Measurements from ENCODE around the gene ZC3H6.

ZC3H6 gene

DNA sequence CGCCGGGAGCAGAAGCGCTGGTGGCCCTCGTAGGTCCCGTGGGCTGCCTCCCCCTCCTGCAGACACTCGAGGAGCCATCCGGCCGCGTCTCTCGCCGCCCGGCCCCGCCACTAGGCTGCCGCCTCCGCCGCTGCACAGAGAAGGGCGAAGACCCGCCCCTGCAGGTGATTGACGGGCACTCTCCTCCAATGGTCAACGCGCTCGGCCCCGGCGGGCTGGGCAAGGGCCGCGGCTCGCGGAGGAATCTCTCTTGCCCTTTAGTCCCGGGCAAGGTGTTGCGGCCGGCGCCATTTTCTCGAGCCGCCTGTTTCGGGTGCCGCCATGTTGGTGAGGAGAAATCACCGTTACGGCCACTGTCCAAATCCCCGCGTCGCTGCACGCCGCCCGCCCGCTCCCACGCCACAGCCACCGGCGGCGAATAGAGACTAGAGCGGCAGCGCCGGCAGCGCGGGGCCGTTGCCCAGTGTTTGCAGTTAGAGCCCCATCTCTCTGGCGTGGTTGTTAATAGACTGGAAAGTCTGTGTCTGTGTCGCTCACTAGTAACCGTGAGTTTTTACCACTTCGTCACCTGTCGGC lies at the start of gene ZC3H6 (continued):
- peak; percentile 49; the same call in 1 of the 2 replicates for TF ChIP-seq GLIS1 (tag by site-specific recombination; IDR thresholded peaks at IDR 0.05)
- TF ChIP-seq SETDB1 (IDR thresholded peaks at IDR 0.05; ENCODE audit: insufficient read length, low read length), result no peak
- TF ChIP-seq, protein P1, sequence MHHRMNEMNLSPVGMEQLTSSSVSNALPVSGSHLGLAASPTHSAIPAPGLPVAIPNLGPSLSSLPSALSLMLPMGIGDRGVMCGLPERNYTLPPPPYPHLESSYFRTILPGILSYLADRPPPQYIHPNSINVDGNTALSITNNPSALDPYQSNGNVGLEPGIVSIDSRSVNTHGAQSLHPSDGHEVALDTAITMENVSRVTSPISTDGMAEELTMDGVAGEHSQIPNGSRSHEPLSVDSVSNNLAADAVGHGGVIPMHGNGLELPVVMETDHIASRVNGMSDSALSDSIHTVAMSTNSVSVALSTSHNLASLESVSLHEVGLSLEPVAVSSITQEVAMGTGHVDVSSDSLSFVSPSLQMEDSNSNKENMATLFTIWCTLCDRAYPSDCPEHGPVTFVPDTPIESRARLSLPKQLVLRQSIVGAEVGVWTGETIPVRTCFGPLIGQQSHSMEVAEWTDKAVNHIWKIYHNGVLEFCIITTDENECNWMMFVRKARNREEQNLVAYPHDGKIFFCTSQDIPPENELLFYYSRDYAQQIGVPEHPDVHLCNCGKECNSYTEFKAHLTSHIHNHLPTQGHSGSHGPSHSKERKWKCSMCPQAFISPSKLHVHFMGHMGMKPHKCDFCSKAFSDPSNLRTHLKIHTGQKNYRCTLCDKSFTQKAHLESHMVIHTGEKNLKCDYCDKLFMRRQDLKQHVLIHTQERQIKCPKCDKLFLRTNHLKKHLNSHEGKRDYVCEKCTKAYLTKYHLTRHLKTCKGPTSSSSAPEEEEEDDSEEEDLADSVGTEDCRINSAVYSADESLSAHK (tag by site-specific recombination; IDR thresholded peaks at IDR 0.05), result peak; percentile 69
- no peak for TF ChIP-seq ZNF121 (tag by site-specific recombination; IDR thresholded peaks at IDR 0.05)

DNA sequence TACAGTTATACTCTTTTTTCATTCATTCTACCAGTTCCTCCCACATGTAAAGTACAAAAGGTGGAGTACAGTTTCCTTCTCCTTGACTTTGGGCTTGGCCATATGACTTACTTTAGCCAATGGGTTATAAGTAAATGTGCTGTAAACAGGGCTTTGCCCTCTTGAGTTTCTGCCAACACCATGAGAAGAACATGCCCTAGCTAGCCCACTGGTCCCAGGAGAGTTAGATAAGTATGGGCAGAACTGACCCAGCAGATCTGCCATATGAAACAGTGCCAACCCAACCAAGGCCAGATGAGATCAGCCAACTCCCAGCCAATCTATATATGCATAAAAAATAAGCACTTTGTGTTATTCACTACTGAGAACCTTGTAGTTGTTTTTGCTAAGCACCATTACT lies 46.0 kb upstream of the ZC3H6 start:
- H3K36me3 ChIP-seq (ENCODE audit: control insufficient read depth in 2 of 2, insufficient read depth in 1 of 2, low read length in 2 of 2), result peaks cover 20 to 23% of the 10 kb centered on the region in 2 experiments
- H3K4me3 ChIP-seq (ENCODE audit: low read depth, low read length), result no peak overlapping the region
- no peak overlapping the region for H3K27ac ChIP-seq (ENCODE audit: extremely low read depth, low read depth, low read length)
- no peaks in the 10 kb centered on the region for H3K4me1 ChIP-seq (ENCODE audit: control insufficient read depth, insufficient read depth, low read length)
- ChIA-PET POLR2A (no interaction called here), CTCF (interaction anchor here (0.6 kb wide), 1 partner anchor 349 kb away, joined by 6 read pairs; no protein-coding TSS in a partner anchor)
- TF ChIP-seq MYNN (tag by site-specific recombination; IDR thresholded peaks at IDR 0.05; ENCODE audit: borderline replicate concordance), result no peak
- 0 out of 2 replicates have a peak, but pooled peaks have one; percentile 48 for TF ChIP-seq ZNF600 (tag by site-specific recombination; IDR thresholded peaks at IDR 0.05)
- TF ChIP-seq, protein P2, sequence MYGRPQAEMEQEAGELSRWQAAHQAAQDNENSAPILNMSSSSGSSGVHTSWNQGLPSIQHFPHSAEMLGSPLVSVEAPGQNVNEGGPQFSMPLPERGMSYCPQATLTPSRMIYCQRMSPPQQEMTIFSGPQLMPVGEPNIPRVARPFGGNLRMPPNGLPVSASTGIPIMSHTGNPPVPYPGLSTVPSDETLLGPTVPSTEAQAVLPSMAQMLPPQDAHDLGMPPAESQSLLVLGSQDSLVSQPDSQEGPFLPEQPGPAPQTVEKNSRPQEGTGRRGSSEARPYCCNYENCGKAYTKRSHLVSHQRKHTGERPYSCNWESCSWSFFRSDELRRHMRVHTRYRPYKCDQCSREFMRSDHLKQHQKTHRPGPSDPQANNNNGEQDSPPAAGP (tag by site-specific recombination; IDR thresholded peaks at IDR 0.05), result no peak
- TF ChIP-seq ZNF366 (tag by site-specific recombination; conservative IDR thresholded peaks at IDR 0.05), result 0 out of 2 replicates have a peak, but pooled peaks have one; percentile 11
- TF ChIP-seq ZNF629 (tag by site-specific recombination; IDR thresholded peaks at IDR 0.05), result 0 out of 2 replicates have a peak, but pooled peaks have one; percentile 14
- TF ChIP-seq, protein P3, sequence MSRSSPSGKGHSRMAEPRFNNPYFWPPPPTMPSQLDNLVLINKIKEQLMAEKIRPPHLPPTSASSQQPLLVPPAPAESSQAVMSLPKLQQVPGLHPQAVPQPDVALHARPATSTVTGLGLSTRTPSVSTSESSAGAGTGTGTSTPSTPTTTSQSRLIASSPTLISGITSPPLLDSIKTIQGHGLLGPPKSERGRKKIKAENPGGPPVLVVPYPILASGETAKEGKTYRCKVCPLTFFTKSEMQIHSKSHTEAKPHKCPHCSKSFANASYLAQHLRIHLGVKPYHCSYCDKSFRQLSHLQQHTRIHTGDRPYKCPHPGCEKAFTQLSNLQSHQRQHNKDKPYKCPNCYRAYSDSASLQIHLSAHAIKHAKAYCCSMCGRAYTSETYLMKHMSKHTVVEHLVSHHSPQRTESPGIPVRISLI (tag by site-specific recombination; IDR thresholded peaks at IDR 0.05), result 0 out of 2 replicates have a peak, but pooled peaks have one; percentile 15
- H3K9me3 ChIP-seq (ENCODE audit: control insufficient read depth, insufficient read depth, low read depth, low read length), result no peaks in the 10 kb centered on the region

DNA sequence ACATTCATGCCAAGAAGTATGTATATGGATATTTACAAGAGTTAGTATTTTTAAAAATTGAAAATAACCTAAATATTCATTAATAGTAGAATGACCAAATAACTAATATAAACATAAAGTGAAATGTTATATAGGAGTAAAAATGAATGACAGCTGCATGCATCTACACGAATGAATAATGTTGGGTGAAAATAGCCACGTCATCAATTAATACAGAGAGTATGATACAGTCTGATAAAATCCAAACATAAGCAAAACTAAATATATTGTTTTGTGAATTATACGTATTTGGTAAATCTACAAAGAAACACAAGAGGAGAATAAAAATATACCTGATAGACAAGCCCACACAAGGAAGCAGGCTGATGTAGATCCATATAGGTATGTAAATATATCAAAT lies 45.0 kb upstream of the ZC3H6 start:
- POLR2A ChIA-PET, result no interaction called here

More for the DNA sequence above, 45.0 kb upstream of the ZC3H6 start:
- no peak overlapping the region for H3K27ac ChIP-seq (ENCODE audit: extremely low read depth, low read depth, low read length)
- no peak for TF ChIP-seq ZNF23 (tag by site-specific recombination; IDR thresholded peaks at IDR 0.05; ENCODE audit: borderline replicate concordance)
- TF ChIP-seq, protein P4, sequence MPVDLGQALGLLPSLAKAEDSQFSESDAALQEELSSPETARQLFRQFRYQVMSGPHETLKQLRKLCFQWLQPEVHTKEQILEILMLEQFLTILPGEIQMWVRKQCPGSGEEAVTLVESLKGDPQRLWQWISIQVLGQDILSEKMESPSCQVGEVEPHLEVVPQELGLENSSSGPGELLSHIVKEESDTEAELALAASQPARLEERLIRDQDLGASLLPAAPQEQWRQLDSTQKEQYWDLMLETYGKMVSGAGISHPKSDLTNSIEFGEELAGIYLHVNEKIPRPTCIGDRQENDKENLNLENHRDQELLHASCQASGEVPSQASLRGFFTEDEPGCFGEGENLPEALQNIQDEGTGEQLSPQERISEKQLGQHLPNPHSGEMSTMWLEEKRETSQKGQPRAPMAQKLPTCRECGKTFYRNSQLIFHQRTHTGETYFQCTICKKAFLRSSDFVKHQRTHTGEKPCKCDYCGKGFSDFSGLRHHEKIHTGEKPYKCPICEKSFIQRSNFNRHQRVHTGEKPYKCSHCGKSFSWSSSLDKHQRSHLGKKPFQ (tag by site-specific recombination; IDR thresholded peaks at IDR 0.05), result no peak
- TF ChIP-seq ZNF37A (tag by site-specific recombination; IDR thresholded peaks at IDR 0.05), result no peak
- no peak for TF ChIP-seq GLIS1 (tag by site-specific recombination; IDR thresholded peaks at IDR 0.05)
- TF ChIP-seq ZNF112 (tag by site-specific recombination; IDR thresholded peaks at IDR 0.05), result no peak
- TF ChIP-seq ZNF394 (tag by site-specific recombination; IDR thresholded peaks at IDR 0.05; ENCODE audit: borderline replicate concordance), result no peak
- TF ChIP-seq ZNF629 (tag by site-specific recombination; IDR thresholded peaks at IDR 0.05), result no peak
- TF ChIP-seq ZNF2 (tag by site-specific recombination; IDR thresholded peaks at IDR 0.05), result no peak
- no peak for TF ChIP-seq ZNF654 (tag by site-specific recombination; IDR thresholded peaks at IDR 0.05; ENCODE audit: low read depth)
- TF ChIP-seq SALL2 (tag by site-specific recombination; IDR thresholded peaks at IDR 0.05; ENCODE audit: borderline replicate concordance), result no peak
- no peak for TF ChIP-seq IKZF3 (tag by site-specific recombination; IDR thresholded peaks at IDR 0.05)
- TF ChIP-seq, protein P5, sequence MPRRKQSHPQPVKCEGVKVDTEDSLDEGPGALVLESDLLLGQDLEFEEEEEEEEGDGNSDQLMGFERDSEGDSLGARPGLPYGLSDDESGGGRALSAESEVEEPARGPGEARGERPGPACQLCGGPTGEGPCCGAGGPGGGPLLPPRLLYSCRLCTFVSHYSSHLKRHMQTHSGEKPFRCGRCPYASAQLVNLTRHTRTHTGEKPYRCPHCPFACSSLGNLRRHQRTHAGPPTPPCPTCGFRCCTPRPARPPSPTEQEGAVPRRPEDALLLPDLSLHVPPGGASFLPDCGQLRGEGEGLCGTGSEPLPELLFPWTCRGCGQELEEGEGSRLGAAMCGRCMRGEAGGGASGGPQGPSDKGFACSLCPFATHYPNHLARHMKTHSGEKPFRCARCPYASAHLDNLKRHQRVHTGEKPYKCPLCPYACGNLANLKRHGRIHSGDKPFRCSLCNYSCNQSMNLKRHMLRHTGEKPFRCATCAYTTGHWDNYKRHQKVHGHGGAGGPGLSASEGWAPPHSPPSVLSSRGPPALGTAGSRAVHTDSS (tag by site-specific recombination; IDR thresholded peaks at IDR 0.05), result no peak
- TF ChIP-seq ZNF621 (tag by site-specific recombination; IDR thresholded peaks at IDR 0.05), result no peak
- TF ChIP-seq ZNF211 (tag by site-specific recombination; IDR thresholded peaks at IDR 0.05; ENCODE audit: low read depth), result no peak
- TF ChIP-seq, protein P6, sequence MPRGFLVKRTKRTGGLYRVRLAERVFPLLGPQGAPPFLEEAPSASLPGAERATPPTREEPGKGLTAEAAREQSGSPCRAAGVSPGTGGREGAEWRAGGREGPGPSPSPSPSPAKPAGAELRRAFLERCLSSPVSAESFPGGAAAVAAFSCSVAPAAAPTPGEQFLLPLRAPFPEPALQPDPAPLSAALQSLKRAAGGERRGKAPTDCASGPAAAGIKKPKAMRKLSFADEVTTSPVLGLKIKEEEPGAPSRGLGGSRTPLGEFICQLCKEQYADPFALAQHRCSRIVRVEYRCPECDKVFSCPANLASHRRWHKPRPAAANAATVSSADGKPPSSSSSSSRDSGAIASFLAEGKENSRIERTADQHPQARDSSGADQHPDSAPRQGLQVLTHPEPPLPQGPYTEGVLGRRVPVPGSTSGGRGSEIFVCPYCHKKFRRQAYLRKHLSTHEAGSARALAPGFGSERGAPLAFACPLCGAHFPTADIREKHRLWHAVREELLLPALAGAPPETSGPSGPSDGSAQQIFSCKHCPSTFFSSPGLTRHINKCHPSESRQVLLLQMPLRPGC (tag by site-specific recombination; IDR thresholded peaks at IDR 0.05), result no peak
- no peak overlapping the region for H3K4me3 ChIP-seq (ENCODE audit: low read depth, low read length)
- H3K9me3 ChIP-seq (ENCODE audit: control insufficient read depth, insufficient read depth, low read depth, low read length), result no peaks in the 10 kb centered on the region
- H3K4me1 ChIP-seq (ENCODE audit: control insufficient read depth, insufficient read depth, low read length), result no peaks in the 10 kb centered on the region
- H3K36me3 ChIP-seq (ENCODE audit: control insufficient read depth in 2 of 2, insufficient read depth in 1 of 2, low read length in 2 of 2), result peaks cover 20 to 24% of the 10 kb centered on the region in 2 experiments
- CTCF ChIA-PET, result no interaction called here

Measured in HEK293 (cell line).